ENCODE measurements around the gene TEAD1. TPM values are rescaled to one million over a fixed set of nuclear protein-coding genes. Genes with fewer than 3 reads are reported as not detected.

Gene TEAD1
- polyA plus RNA-seq, 1 experiment = 113 TPM

- Histone ChIP-seq H3K4me3 (ENCODE audit: low read depth, low read length) (no peak overlapping the region), H3K27me3 (ENCODE audit: control insufficient read depth, insufficient read depth, low read length) (peaks cover 14% of the 10 kb centered on the region), H3K27ac (ENCODE audit: low read depth, low read length) (no peak overlapping the region), H3K9me3 (ENCODE audit: control insufficient read depth, insufficient read depth, low read length) (no peaks in the 10 kb centered on the region)
- TF ChIP-seq CTCF (IDR thresholded peaks at IDR 0.05; ENCODE audit: low read depth, low read length) = no peak
- DNase-seq (ENCODE audit: low read depth, low spot score) = no peak
- ChIA-PET CTCF (interaction anchor here (0.8 kb wide), 1 partner anchor 184 kb away, joined by 3 read pairs; no protein-coding TSS in a partner anchor), POLR2A (no interaction called here)
These were observed 294.6 kb downstream of the TEAD1 start for GRCh38 chr11:12968826-12969225.

DNA sequence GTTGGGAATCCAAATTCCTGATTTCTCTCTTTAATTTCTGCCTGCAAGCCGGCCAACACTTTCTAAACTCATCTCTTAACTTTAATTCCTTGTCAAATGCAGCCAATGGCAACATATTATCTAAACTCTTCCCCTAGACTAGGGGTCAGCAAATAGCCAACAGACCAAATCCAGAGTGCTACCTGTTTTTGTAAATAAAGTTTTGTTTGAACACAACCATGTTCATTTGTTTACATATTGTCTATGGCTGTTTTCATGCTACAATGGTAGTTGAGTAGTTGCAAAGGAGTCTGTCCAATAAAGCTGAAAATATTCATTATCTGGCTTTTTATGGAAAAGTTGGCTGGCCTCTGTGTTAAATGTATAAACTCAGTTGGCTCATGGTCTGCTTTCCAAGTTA, 297.7 kb downstream of the TEAD1 start:
- CTCF ChIA-PET = interaction anchor here (9.3 kb wide), 1 partner anchor 8 kb away, joined by 89 read pairs; no protein-coding TSS in a partner anchor
- H3K27me3 ChIP-seq (ENCODE audit: control insufficient read depth, insufficient read depth, low read length) = peaks cover 16% of the 10 kb centered on the region
- no peak for DNase-seq (ENCODE audit: low read depth, low spot score)
- H3K4me3 ChIP-seq (ENCODE audit: low read depth, low read length) = no peak overlapping the region
- no peak overlapping the region for H3K27ac ChIP-seq (ENCODE audit: low read depth, low read length)
- POLR2A ChIA-PET = no interaction called here
- no peak for TF ChIP-seq CTCF (IDR thresholded peaks at IDR 0.05; ENCODE audit: low read depth, low read length)
- H3K9me3 ChIP-seq (ENCODE audit: control insufficient read depth, insufficient read depth, low read length) = no peaks in the 10 kb centered on the region

DNA sequence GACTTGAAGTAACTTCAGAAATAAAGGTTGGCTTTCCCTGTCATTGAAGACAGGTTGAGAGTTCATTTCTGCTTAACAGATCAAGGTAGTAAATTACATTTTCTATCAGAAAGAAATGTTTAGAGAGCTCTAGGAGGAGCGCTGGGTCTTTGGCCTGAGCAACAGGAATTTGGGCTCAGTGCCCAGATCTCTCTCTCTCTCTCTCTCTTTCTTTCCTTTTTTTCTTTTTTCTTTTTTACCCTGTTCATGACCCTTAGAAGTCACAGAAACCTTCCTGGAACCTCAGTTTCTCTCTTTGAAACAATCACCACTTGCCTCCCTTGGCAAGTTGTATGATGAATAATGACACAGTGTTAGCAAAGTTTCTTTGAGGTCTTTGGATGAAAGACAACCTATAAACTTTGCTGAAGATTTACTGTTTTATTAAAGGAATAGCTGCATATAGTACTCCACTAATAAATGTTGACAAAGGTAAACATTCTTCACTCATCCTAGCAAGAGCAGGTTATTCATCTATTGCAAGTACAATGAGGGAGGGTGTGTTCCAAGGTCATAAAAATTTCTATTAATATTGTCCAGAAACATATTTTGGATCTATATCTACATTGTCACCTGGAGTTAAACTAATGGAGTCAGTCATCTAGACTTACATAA, 299.4 kb downstream of the TEAD1 start:
- Histone ChIP-seq H3K9me3 (ENCODE audit: control insufficient read depth, insufficient read depth, low read length) (no peaks in the 10 kb centered on the region), H3K27ac (ENCODE audit: low read depth, low read length) (no peak overlapping the region), H3K4me3 (ENCODE audit: low read depth, low read length) (no peak overlapping the region), H3K27me3 (ENCODE audit: control insufficient read depth, insufficient read depth, low read length) (peaks cover 28% of the 10 kb centered on the region)
- no peak for TF ChIP-seq CTCF (IDR thresholded peaks at IDR 0.05; ENCODE audit: low read depth, low read length)
- no peak for DNase-seq (ENCODE audit: low read depth, low spot score)
- ChIA-PET CTCF (interaction anchor here (0.6 to 9.3 kb wide), 2 partner anchors 10 to 691 kb away, joined by 4 to 89 read pairs; no protein-coding TSS in a partner anchor), POLR2A (no interaction called here)

DNA sequence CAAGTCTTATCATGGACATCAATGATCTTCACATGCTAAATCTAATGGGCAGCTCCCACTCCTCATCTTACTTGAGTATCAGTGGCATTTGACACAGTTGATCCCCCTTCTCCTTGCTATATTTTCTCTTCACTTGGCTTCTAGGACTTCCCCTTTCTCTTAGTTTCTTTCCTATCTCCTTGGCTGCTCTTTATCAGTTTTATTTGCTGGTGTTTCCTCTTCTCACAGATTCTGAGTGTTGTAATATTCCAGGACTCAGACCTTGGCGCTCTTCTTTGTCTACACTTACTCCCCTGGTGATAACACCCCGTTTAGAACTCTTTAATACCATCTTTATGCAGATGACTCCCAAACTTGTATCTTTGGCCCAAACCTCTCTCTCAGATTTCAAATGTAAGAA, 301.0 kb downstream of the TEAD1 start:
- Histone ChIP-seq H3K4me3 (ENCODE audit: low read depth, low read length) (no peak overlapping the region), H3K9me3 (ENCODE audit: control insufficient read depth, insufficient read depth, low read length) (no peaks in the 10 kb centered on the region), H3K27me3 (ENCODE audit: control insufficient read depth, insufficient read depth, low read length) (peaks cover 32% of the 10 kb centered on the region), H3K27ac (ENCODE audit: low read depth, low read length) (no peak overlapping the region)
- no peak for TF ChIP-seq CTCF (IDR thresholded peaks at IDR 0.05; ENCODE audit: low read depth, low read length)
- ChIA-PET CTCF (interaction anchor here (9.3 kb wide), 1 partner anchor 11 kb away, joined by 89 read pairs; no protein-coding TSS in a partner anchor), POLR2A (no interaction called here)
- DNase-seq (ENCODE audit: low read depth, low spot score) = no peak

DNA sequence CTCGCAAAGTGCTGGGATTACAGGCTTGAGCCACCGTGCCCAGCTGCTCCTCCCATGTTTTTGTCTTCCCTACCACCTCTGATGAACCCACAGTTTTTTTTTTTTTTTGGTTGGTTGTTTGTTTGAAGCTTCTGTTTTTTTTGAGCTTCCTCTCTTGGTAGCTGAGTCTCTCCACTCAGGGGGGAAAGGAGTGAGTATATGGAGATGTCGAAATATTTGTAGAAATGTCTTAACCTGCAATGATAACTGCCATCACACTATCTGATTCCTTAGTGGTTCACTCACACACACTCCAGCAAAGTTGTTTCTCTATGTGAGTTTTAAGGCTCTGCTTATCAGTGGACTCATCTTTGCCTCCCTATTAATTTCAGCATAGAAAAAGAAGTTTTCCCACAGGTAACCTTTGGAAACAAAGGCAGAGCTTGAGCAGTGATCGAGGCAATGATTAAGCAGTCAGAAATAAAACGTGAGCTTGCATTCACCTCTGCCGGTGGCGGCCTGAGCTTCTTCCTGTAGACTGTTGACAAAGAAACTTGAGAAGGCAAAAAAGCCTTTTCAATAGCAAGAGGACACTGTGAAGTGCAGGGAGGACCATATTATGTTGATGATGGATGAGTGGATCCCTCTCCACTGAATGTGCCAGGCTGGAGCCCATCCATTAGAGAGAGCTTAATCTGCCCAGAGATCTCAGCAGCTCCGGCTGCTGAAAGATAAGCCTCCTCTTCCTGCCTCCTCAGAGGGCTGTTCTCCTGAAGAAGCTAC, 305.9 kb downstream of the TEAD1 start:
- no peak for TF ChIP-seq CTCF (IDR thresholded peaks at IDR 0.05; ENCODE audit: low read depth, low read length)
- no peak overlapping the region for H3K27ac ChIP-seq (ENCODE audit: low read depth, low read length)
- H3K9me3 ChIP-seq (ENCODE audit: control insufficient read depth, insufficient read depth, low read length) = no peaks in the 10 kb centered on the region
- DNase-seq (ENCODE audit: low read depth, low spot score) = no peak
- no peak overlapping the region for H3K4me3 ChIP-seq (ENCODE audit: low read depth, low read length)
- ChIA-PET POLR2A (no interaction called here), CTCF (interaction anchor here (0.6 to 9.3 kb wide), 4 partner anchors 12 to 374 kb away, joined by 3 to 89 read pairs (median 3); no protein-coding TSS in a partner anchor)
- H3K27me3 ChIP-seq (ENCODE audit: control insufficient read depth, insufficient read depth, low read length) = peaks cover 51% of the 10 kb centered on the region

Measured in AG04450 (cell line).